Measurements from ENCODE around the gene FAM53A. TPM values are rescaled to one million over a fixed set of nuclear protein-coding genes. Genes with fewer than 3 reads are reported as not detected.

Gene FAM53A, protein sequence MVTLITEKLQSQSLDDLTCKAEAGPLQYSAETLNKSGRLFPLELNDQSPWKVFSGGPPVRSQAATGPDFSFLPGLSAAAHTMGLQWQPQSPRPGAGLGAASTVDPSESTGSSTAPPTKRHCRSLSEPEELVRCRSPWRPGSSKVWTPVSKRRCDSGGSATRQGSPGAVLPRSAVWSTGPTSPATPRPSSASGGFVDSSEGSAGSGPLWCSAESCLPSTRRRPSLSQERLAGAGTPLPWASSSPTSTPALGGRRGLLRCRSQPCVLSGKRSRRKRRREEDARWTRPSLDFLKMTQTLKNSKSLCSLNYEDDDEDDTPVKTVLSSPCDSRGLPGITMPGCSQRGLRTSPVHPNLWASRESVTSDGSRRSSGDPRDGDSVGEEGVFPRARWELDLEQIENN
- total RNA-seq (ENCODE audit: unreplicated experiment) = 1.8 TPM
- long read RNA-seq, partial matches to known transcripts = 0 of 2 reads
- long read RNA-seq, other reads (novel, unspliced or antisense) = 0 of 2 reads

DNA sequence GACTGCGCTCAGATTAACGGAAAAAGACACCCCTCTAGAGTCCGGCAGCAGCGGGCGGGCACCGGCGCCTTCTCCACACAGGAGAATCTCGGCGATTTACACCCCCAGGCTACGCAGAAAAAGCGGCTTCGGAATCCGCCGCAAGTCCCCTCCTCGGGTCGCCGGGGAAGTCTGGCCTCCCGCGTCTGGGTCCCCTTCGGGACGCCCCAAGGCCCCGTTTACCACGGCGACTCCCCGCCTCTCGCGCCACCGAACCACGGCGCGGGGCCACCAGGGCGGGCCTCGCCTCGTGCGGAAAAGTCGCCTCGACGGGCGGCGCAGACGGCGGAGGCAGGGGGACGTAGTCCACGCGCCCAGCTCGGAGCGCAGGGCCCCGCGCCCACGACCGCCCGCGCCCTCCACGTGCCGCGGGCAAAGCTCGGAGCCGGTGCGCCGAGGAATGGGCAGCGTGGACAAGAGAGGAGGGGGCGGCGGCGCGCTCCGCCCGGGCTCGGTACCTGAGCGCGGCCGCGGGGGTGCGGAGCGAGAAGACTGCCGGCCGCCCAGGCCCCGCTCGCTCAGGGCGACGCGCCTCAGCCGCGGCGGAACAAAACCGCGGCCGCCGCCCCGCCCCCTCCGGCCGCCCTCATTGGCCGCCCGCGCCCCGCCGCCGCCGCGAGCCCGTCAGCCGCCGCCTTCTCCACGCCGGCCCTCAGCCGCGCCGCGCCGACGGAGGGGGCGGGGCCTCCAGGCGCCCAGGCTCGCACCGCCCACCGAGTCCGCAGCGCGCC lies at the start of gene FAM53A:
Gene FAM53A (minus strand): TSS at position 578 of the 770 bp plus-strand sequence. CDS start 15,572 bp downstream, outside the sequence.
- peak within 1 kb of the TSS; percentile 74 for H3K27ac Mint-ChIP-seq (ENCODE audit: unreplicated experiment)
- TF ChIP-seq, protein P1, sequence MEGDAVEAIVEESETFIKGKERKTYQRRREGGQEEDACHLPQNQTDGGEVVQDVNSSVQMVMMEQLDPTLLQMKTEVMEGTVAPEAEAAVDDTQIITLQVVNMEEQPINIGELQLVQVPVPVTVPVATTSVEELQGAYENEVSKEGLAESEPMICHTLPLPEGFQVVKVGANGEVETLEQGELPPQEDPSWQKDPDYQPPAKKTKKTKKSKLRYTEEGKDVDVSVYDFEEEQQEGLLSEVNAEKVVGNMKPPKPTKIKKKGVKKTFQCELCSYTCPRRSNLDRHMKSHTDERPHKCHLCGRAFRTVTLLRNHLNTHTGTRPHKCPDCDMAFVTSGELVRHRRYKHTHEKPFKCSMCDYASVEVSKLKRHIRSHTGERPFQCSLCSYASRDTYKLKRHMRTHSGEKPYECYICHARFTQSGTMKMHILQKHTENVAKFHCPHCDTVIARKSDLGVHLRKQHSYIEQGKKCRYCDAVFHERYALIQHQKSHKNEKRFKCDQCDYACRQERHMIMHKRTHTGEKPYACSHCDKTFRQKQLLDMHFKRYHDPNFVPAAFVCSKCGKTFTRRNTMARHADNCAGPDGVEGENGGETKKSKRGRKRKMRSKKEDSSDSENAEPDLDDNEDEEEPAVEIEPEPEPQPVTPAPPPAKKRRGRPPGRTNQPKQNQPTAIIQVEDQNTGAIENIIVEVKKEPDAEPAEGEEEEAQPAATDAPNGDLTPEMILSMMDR (IDR thresholded peaks at IDR 0.05; ENCODE audit: unreplicated experiment) = no peak
- no peaks in the 10 kb centered on the region for H3K36me3 Mint-ChIP-seq (ENCODE audit: low read depth, unreplicated experiment)
- DNase-seq (ENCODE audit: low spot score) = peak; percentile 91
- no peaks in the 10 kb centered on the region for H3K4me1 Mint-ChIP-seq (ENCODE audit: unreplicated experiment)
- peaks cover 4% of the 10 kb centered on the region for H3K27me3 Mint-ChIP-seq (ENCODE audit: unreplicated experiment)
- no peaks in the 10 kb centered on the region for H3K9me3 Mint-ChIP-seq (ENCODE audit: unreplicated experiment)
- H3K4me3 Mint-ChIP-seq (ENCODE audit: unreplicated experiment) = peak within 1 kb of the TSS; percentile 86

DNA sequence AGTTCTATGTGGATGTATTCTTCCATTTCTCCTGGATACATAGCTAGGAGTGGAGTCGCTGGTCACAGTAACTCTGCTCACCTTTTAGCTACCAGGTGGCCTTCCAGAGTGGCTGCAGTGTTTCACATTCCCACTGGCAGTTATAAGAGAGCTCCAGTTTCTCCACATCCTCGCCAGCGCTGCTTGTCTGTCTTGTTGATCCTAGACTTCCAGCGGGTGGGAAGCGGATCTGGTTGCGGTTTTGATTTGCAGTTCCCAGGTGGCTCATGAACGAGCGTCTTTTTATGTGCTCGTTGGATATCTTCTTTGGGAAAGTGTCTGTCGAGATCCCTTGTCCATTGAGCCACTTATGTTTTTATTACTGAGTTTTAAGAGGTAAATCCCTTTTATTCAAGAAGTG lies 48.8 kb upstream of the FAM53A start:
- H3K36me3 Mint-ChIP-seq (ENCODE audit: low read depth, unreplicated experiment) = peaks cover 19% of the 10 kb centered on the region
- H3K4me3 Mint-ChIP-seq (ENCODE audit: unreplicated experiment) = peak overlapping the region; percentile 47
- DNase-seq (ENCODE audit: low spot score) = no peak
- TF ChIP-seq, protein P1 (IDR thresholded peaks at IDR 0.05; ENCODE audit: unreplicated experiment) = no peak
- no peak overlapping the region for H3K27ac Mint-ChIP-seq (ENCODE audit: unreplicated experiment)
- peaks cover 13% of the 10 kb centered on the region for H3K4me1 Mint-ChIP-seq (ENCODE audit: unreplicated experiment)
- peaks cover 2% of the 10 kb centered on the region for H3K27me3 Mint-ChIP-seq (ENCODE audit: unreplicated experiment)
- no peaks in the 10 kb centered on the region for H3K9me3 Mint-ChIP-seq (ENCODE audit: unreplicated experiment)

DNA sequence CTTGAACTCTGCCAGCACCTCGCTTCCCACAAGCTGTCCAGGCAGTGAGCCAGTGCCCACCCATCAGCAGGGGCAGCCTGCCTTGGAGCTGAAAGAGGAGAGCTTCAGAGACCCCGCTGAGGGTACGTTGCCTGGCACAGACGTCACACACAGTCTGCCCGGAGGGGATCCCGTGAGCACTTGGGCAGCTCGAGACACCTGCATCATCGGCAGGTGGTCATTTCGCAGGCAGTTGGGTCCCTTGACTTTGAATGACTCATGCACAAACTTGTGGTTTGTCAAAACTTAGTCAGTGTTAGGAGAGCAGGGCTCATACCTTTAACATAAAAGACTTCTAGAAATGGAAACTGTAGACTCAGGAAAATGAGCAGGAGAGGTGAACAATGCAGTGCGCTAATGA lies 47.1 kb upstream of the FAM53A start:
- no peak for DNase-seq (ENCODE audit: low spot score)
- no peak overlapping the region for H3K27ac Mint-ChIP-seq (ENCODE audit: unreplicated experiment)
- H3K4me1 Mint-ChIP-seq (ENCODE audit: unreplicated experiment) = peaks cover 30% of the 10 kb centered on the region
- peaks cover 5% of the 10 kb centered on the region for H3K36me3 Mint-ChIP-seq (ENCODE audit: low read depth, unreplicated experiment)
- H3K9me3 Mint-ChIP-seq (ENCODE audit: unreplicated experiment) = no peaks in the 10 kb centered on the region
- peaks cover 5% of the 10 kb centered on the region for H3K27me3 Mint-ChIP-seq (ENCODE audit: unreplicated experiment)
- TF ChIP-seq, protein P1 (IDR thresholded peaks at IDR 0.05; ENCODE audit: unreplicated experiment) = no peak
- no peak overlapping the region for H3K4me3 Mint-ChIP-seq (ENCODE audit: unreplicated experiment)

DNA sequence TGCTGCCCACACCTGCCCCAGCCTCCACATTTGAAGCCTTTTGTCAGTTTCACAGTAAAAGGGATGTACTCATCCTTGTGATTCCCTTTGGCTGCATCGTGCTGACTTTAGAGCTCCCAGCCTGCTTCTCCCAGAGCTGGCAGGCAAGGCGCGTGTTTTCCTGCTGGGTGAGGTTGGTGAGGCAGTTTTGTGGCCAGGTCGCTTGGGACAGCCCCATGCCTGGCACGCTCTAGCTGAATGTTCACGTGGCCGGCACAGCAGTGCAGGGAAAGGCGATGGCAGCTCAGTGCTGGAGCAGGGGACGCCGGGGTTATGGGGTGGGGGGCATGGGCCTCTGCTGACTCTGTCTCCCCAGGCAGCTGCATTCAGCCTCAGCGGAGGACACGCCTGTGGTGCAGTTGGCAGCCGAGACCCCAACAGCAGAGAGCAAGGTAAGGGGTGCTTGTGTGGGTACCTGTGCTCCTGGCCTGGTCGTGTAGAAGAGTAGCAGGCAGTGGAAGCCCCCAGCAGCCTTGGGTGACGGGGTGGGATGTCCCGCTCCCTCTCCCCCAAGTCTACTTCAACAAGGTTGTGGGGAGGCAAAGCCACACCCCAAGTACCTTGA lies 46.5 kb upstream of the FAM53A start:
- TF ChIP-seq, protein P1 (IDR thresholded peaks at IDR 0.05; ENCODE audit: unreplicated experiment) = no peak
- H3K36me3 Mint-ChIP-seq (ENCODE audit: low read depth, unreplicated experiment) = peaks cover 5% of the 10 kb centered on the region
- H3K27me3 Mint-ChIP-seq (ENCODE audit: unreplicated experiment) = peaks cover 3% of the 10 kb centered on the region
- peaks cover 30% of the 10 kb centered on the region for H3K4me1 Mint-ChIP-seq (ENCODE audit: unreplicated experiment)
- no peaks in the 10 kb centered on the region for H3K9me3 Mint-ChIP-seq (ENCODE audit: unreplicated experiment)
- H3K27ac Mint-ChIP-seq (ENCODE audit: unreplicated experiment) = no peak overlapping the region
- DNase-seq (ENCODE audit: low spot score) = no peak
- H3K4me3 Mint-ChIP-seq (ENCODE audit: unreplicated experiment) = no peak overlapping the region
